Measurements from ENCODE around the gene TRIM29. TPM values are rescaled to one million over a fixed set of nuclear protein-coding genes. Genes with fewer than 3 reads are reported as not detected.

TRIM29 gene
- total and polyA plus RNA-seq, 4 donors: 4.4 to 26.6 (median 16.9) TPM

- no peaks in the 10 kb centered on the region for H3K9me3 ChIP-seq (ENCODE audit: control insufficient read depth in 4 of 4, insufficient read depth in 3 of 4, low read length in 3 of 4)
- H3K27ac ChIP-seq (ENCODE audit: low read depth in 1 of 2, low read length in 1 of 2): no peak overlapping the region
- no peak for TF ChIP-seq CTCF (IDR thresholded peaks at IDR 0.05; ENCODE audit: control extremely low read depth, extremely low read depth)
- 80 to 82% methylated on average over 4 of the region's 4 CpGs for WGBS, 2 donors
- H3K4me1 ChIP-seq (ENCODE audit: control insufficient read depth in 5 of 5, insufficient read depth in 5 of 5, low read length in 5 of 5): peaks cover 0 to 4% (median 0%) of the 10 kb centered on the region in 5 donors
- no peak overlapping the region for H3K4me3 ChIP-seq
- H3K9ac ChIP-seq (ENCODE audit: insufficient read depth in 1 of 2, low read length in 2 of 2): no peak overlapping the region
- peaks cover 0 to 7% (median 0%) of the 10 kb centered on the region in 3 donors for H3K27me3 ChIP-seq (ENCODE audit: control insufficient read depth in 3 of 3, insufficient read depth in 3 of 3, low read length in 2 of 3)
- H3K36me3 ChIP-seq (ENCODE audit: control insufficient read depth in 4 of 4, insufficient read depth in 4 of 4, low read length in 4 of 4): no peaks in the 10 kb centered on the region
- ATAC-seq (ENCODE audit: insufficient read depth, low FRiP score): no peak
- DNase-seq: no peak
Measured at GRCh38 chr11:120126620-120127019, 11.3 kb downstream of the TRIM29 start.

GRCh38 chr11:120125509-120125908 is 12.4 kb downstream of the TRIM29 start:
- peaks cover 0 to 7% (median 0%) of the 10 kb centered on the region in 3 donors for H3K27me3 ChIP-seq (ENCODE audit: control insufficient read depth in 3 of 3, insufficient read depth in 3 of 3, low read length in 2 of 3)
- no peaks in the 10 kb centered on the region for H3K36me3 ChIP-seq (ENCODE audit: control insufficient read depth in 4 of 4, insufficient read depth in 4 of 4, low read length in 4 of 4)
- no peak overlapping the region for H3K4me3 ChIP-seq
- peaks cover 0 to 2% (median 0%) of the 10 kb centered on the region in 4 donors for H3K9me3 ChIP-seq (ENCODE audit: control insufficient read depth in 4 of 4, insufficient read depth in 3 of 4, low read length in 3 of 4)
- 81 to 85% methylated on average over 8 of the region's 8 CpGs for WGBS, 2 donors
- DNase-seq: no peak
- no peak overlapping the region for H3K27ac ChIP-seq (ENCODE audit: low read depth in 1 of 2, low read length in 1 of 2)
- peaks cover 0 to 4% (median 0%) of the 10 kb centered on the region in 5 donors for H3K4me1 ChIP-seq (ENCODE audit: control insufficient read depth in 5 of 5, insufficient read depth in 5 of 5, low read length in 5 of 5)
- ATAC-seq (ENCODE audit: insufficient read depth, low FRiP score): no peak
- no peak for TF ChIP-seq CTCF (IDR thresholded peaks at IDR 0.05; ENCODE audit: control extremely low read depth, extremely low read depth)
- no peak overlapping the region for H3K9ac ChIP-seq (ENCODE audit: insufficient read depth in 1 of 2, low read length in 2 of 2)

GRCh38 chr11:120125024-120125423 is 12.9 kb downstream of the TRIM29 start:
- no peak overlapping the region for H3K4me3 ChIP-seq
- H3K9ac ChIP-seq (ENCODE audit: insufficient read depth in 1 of 2, low read length in 2 of 2): no peak overlapping the region
- no peak for TF ChIP-seq CTCF (IDR thresholded peaks at IDR 0.05; ENCODE audit: control extremely low read depth, extremely low read depth)
- H3K4me1 ChIP-seq (ENCODE audit: control insufficient read depth in 5 of 5, insufficient read depth in 5 of 5, low read length in 5 of 5): peaks cover 0 to 4% (median 0%) of the 10 kb centered on the region in 5 donors
- H3K9me3 ChIP-seq (ENCODE audit: control insufficient read depth in 4 of 4, insufficient read depth in 3 of 4, low read length in 3 of 4): peaks cover 0 to 2% (median 0%) of the 10 kb centered on the region in 4 donors
- ATAC-seq (ENCODE audit: insufficient read depth, low FRiP score): no peak
- DNase-seq: no peak
- no peaks in the 10 kb centered on the region for H3K36me3 ChIP-seq (ENCODE audit: control insufficient read depth in 4 of 4, insufficient read depth in 4 of 4, low read length in 4 of 4)
- WGBS, 2 donors: 69 to 82% methylated on average over 5 of the region's 5 CpGs
- peaks cover 0 to 7% (median 0%) of the 10 kb centered on the region in 3 donors for H3K27me3 ChIP-seq (ENCODE audit: control insufficient read depth in 3 of 3, insufficient read depth in 3 of 3, low read length in 2 of 3)
- H3K27ac ChIP-seq (ENCODE audit: low read depth in 1 of 2, low read length in 1 of 2): no peak overlapping the region

GRCh38 chr11:120124355-120124754 is 13.6 kb downstream of the TRIM29 start:
- WGBS, 2 donors: 86 to 90% methylated on average over 14 of the region's 14 CpGs
- no peak for DNase-seq
- H3K36me3 ChIP-seq (ENCODE audit: control insufficient read depth in 4 of 4, insufficient read depth in 4 of 4, low read length in 4 of 4): no peaks in the 10 kb centered on the region
- no peak overlapping the region for H3K4me3 ChIP-seq
- peaks cover 0 to 2% (median 0%) of the 10 kb centered on the region in 4 donors for H3K9me3 ChIP-seq (ENCODE audit: control insufficient read depth in 4 of 4, insufficient read depth in 3 of 4, low read length in 3 of 4)
- TF ChIP-seq CTCF (IDR thresholded peaks at IDR 0.05; ENCODE audit: control extremely low read depth, extremely low read depth): no peak
- no peak overlapping the region for H3K27ac ChIP-seq (ENCODE audit: low read depth in 1 of 2, low read length in 1 of 2)
- no peak for ATAC-seq (ENCODE audit: insufficient read depth, low FRiP score)
- peaks cover 0 to 7% (median 0%) of the 10 kb centered on the region in 3 donors for H3K27me3 ChIP-seq (ENCODE audit: control insufficient read depth in 3 of 3, insufficient read depth in 3 of 3, low read length in 2 of 3)
- H3K4me1 ChIP-seq (ENCODE audit: control insufficient read depth in 5 of 5, insufficient read depth in 5 of 5, low read length in 5 of 5): peaks cover 0 to 4% (median 0%) of the 10 kb centered on the region in 5 donors
- no peak overlapping the region for H3K9ac ChIP-seq (ENCODE audit: insufficient read depth in 1 of 2, low read length in 2 of 2)
